SJSA1 (cell line): ENCODE results near the gene CLCN5. TPM values are rescaled to one million over a fixed set of nuclear protein-coding genes. Genes with fewer than 3 reads are reported as not detected.

Experiments used
- DNase-seq, 2 experiments: peaks; one replicate each; pipeline ENCODE4 v3.0.0-alpha.2; 2015 to 2020; ENCODE audit warnings: low spot score in 2 of 2, low read depth in 1 of 2
- H3K27ac ChIP-seq: fragments of 250-450 bp; sonication (Bioruptor Pico); 2 replicates; pipeline ENCODE4 v1.5.1; 2020; ENCODE audit warnings: mild to moderate bottlenecking, moderate library complexity
- H3K27me3 ChIP-seq: fragments of 250-450 bp; sonication (Bioruptor Pico); replicated peaks from 2 replicates; pipeline ENCODE4 v1.5.1; 2020; ENCODE audit warnings: mild to moderate bottlenecking, moderate library complexity
- H3K36me3 ChIP-seq: fragments of 250-450 bp; sonication (Bioruptor Pico); 2 replicates; pipeline ENCODE4 v1.5.1; 2020; ENCODE audit warnings: mild to moderate bottlenecking
- H3K4me1 ChIP-seq: fragments of 250-450 bp; sonication (Bioruptor Pico); replicated peaks from 2 replicates; pipeline ENCODE4 v1.6.1; 2021; ENCODE audit warnings: mild to moderate bottlenecking
- H3K4me3 ChIP-seq: fragments of 250-450 bp; sonication (Bioruptor Pico); 2 replicates; pipeline ENCODE4 v1.5.1; 2020; ENCODE audit warnings: mild to moderate bottlenecking
- H3K9me3 ChIP-seq: fragments of 250-450 bp; sonication (Bioruptor Pico); replicated peaks from 2 replicates; pipeline ENCODE4 v1.5.1; 2020; ENCODE audit warnings: mild to moderate bottlenecking
- total RNA-seq: library from RNA; depleted of rRNA; stranded (reverse); fragments of >200 nt; shearing (Covaris generic); gene quantifications from 2 replicates; pipeline ENCODE4 v1.2.3, GENCODE V29; 2014

CLCN5 gene
- total RNA-seq, 1 experiment from 2014 or later = 3.5 TPM

DNA sequence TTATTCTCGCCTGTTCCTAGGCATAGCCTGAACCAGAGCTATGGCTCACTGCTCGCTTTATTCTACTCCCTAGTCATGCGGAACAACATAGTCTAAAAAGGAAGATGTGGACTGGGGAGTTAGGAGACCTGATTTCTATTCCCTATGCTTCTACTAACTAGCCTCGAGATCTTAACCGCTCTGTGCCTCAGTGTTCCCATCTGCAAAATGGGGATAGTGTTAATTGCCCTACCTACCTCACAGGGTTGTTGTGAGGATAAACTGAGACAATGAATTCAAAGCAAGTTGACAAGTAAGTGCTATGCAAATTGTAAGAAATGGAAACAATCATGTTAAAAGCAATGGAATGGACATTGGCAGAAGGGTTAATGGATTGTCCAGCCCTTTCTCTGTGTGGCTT is 176.4 kb downstream of the CLCN5 start:
- no peak overlapping the region for H3K4me3 ChIP-seq
- no peaks in the 10 kb centered on the region for H3K4me1 ChIP-seq
- H3K27me3 ChIP-seq = no peaks in the 10 kb centered on the region
- H3K36me3 ChIP-seq = no peaks in the 10 kb centered on the region
- no peak overlapping the region for H3K27ac ChIP-seq
- H3K9me3 ChIP-seq = no peaks in the 10 kb centered on the region
- no peak for DNase-seq

DNA sequence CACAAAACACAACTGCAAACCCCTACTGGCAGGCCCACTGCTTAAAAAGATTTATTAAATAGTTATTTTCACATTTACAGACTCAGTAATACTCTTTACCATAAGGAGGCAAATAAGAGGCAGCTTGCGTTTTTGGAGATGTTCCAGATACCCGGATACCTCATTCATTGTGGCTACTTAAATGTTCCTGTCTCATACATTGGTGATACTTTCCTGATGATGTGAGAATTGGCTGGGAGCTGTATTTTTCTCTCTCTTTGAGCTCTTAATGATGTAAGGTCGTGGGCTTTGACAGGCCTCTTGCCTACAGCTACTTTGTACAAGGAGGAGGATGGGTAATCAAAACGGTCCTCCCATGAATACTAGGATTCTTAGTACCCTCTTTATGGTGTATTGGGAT is 176.9 kb downstream of the CLCN5 start:
- Histone ChIP-seq H3K4me3 (no peak overlapping the region), H3K27ac (no peak overlapping the region), H3K9me3 (no peaks in the 10 kb centered on the region), H3K36me3 (no peaks in the 10 kb centered on the region), H3K4me1 (no peaks in the 10 kb centered on the region), H3K27me3 (no peaks in the 10 kb centered on the region)
- no peak for DNase-seq

DNA sequence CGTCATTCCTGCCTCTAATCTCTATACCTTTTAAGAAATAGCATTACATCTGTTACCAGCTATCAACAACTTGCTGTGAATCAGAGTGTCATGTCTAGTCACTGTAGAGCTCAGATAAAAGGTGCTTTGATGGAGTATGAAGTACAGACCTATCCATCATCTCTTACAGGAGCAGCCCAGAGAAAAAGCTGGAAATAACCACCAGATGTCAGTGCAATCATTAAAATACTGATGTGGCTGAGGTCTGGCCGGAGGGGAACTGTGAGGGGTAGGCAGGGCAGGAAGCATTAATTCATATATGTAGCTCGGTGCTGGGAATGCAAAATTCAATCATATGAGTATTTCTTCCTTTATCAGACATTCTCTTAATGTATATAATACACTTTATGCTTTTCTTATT is 177.8 kb downstream of the CLCN5 start:
- Histone ChIP-seq H3K27ac (no peak overlapping the region), H3K36me3 (no peaks in the 10 kb centered on the region), H3K4me3 (no peak overlapping the region), H3K4me1 (no peaks in the 10 kb centered on the region), H3K9me3 (no peaks in the 10 kb centered on the region), H3K27me3 (no peaks in the 10 kb centered on the region)
- DNase-seq = no peak

DNA sequence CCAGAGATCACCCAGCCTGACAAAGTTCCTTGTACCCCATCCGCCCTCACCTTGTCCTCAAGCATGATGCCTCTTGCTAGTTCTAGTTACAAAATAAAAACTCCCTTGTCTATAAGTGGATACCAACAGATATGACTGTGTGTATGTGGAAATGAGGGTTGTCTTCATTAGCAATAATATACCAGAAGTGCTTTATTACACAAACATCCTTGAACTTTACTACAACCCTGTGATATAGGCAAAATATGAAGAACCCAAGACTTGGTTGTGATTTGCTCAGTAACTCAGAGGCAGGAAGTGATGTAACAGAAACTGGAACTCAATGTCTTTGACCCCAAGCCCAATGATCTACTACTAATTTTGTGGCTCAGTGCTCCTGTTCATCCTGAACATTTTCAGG is 180.8 kb downstream of the CLCN5 start:
- H3K27me3 ChIP-seq = no peaks in the 10 kb centered on the region
- no peaks in the 10 kb centered on the region for H3K9me3 ChIP-seq
- no peaks in the 10 kb centered on the region for H3K4me1 ChIP-seq
- no peak overlapping the region for H3K4me3 ChIP-seq
- no peaks in the 10 kb centered on the region for H3K36me3 ChIP-seq
- no peak overlapping the region for H3K27ac ChIP-seq
- DNase-seq = no peak

GRCh38 chrX:50103866-50104566 is 181.6 kb downstream of the CLCN5 start:
- Histone ChIP-seq H3K27me3 (no peaks in the 10 kb centered on the region), H3K4me3 (no peak overlapping the region), H3K36me3 (no peaks in the 10 kb centered on the region), H3K9me3 (no peaks in the 10 kb centered on the region), H3K4me1 (no peaks in the 10 kb centered on the region), H3K27ac (no peak overlapping the region)
- no peak for DNase-seq

- Histone ChIP-seq H3K9me3 (no peaks in the 10 kb centered on the region), H3K27me3 (no peaks in the 10 kb centered on the region), H3K36me3 (no peaks in the 10 kb centered on the region)
Observed at GRCh38 chrX:50106051-50106675, 183.8 kb downstream of the CLCN5 start.

GRCh38 chrX:50107470-50107869 is 185.1 kb downstream of the CLCN5 start:
- H3K4me3 ChIP-seq = no peak overlapping the region
- no peak overlapping the region for H3K27ac ChIP-seq
- H3K4me1 ChIP-seq = no peaks in the 10 kb centered on the region
- DNase-seq = no peak
- no peaks in the 10 kb centered on the region for H3K9me3 ChIP-seq
- H3K36me3 ChIP-seq = no peaks in the 10 kb centered on the region
- H3K27me3 ChIP-seq = no peaks in the 10 kb centered on the region

More at GRCh38 chrX:50106051-50106675, 183.8 kb downstream of the CLCN5 start:
- DNase-seq = no peak
- Histone ChIP-seq H3K4me3 (no peak overlapping the region), H3K4me1 (no peaks in the 10 kb centered on the region), H3K27ac (no peak overlapping the region)

DNA sequence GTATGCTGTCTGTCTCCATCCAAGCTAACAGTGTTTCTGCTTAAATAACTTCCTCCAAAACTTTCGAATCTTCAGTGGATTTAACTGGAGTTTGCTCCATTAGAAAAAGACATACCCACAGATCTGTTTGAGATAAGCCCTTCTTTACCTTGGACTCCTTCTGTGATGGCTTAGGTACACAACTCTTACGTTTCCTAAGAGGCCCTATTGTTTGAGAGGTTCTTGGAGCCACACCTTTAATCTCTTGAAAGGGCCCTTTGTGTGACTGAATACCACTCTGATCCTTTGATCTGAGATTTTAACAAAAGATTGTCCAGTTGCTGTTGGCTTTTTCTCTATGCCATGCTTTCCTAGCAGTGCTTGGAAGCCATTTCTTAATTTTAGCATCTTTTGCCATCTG is 185.9 kb downstream of the CLCN5 start:
- H3K4me3 ChIP-seq = no peak overlapping the region
- H3K27ac ChIP-seq = no peak overlapping the region
- no peaks in the 10 kb centered on the region for H3K4me1 ChIP-seq
- no peaks in the 10 kb centered on the region for H3K9me3 ChIP-seq
- no peak for DNase-seq
- H3K36me3 ChIP-seq = no peaks in the 10 kb centered on the region
- no peaks in the 10 kb centered on the region for H3K27me3 ChIP-seq

- Histone ChIP-seq H3K4me1 (no peaks in the 10 kb centered on the region), H3K36me3 (no peaks in the 10 kb centered on the region), H3K4me3 (no peak overlapping the region), H3K27ac (no peak overlapping the region), H3K9me3 (no peaks in the 10 kb centered on the region), H3K27me3 (no peaks in the 10 kb centered on the region)
- DNase-seq = no peak
Observed at GRCh38 chrX:50111742-50112141, 189.3 kb downstream of the CLCN5 start.

DNA sequence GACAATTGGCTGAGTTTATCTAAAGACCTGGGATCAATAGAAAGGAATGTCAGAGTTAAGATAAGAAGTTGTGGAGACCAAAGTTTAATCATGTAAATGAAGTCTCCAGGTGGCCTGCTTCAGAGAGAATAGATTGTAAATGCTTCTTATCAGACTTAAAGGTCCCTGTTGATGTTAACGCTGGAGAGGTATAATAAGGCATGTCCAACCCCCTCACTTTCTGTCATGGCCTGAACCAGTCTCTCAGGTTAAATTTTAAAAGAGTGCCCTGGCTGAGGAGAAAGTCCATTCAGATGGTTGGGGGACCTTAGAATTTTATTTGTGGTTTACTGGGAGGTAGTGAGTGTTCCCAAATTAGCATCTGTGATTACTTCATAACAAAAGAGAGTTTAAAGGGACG is 191.7 kb downstream of the CLCN5 start:
- no peaks in the 10 kb centered on the region for H3K9me3 ChIP-seq
- H3K4me1 ChIP-seq = no peaks in the 10 kb centered on the region
- H3K36me3 ChIP-seq = no peaks in the 10 kb centered on the region

GRCh38 chrX:50115973-50116372 is 193.6 kb downstream of the CLCN5 start:
- H3K4me3 ChIP-seq = no peak overlapping the region
- H3K27ac ChIP-seq = no peak overlapping the region
- no peaks in the 10 kb centered on the region for H3K36me3 ChIP-seq
- H3K27me3 ChIP-seq = no peaks in the 10 kb centered on the region
- no peak for DNase-seq
- no peaks in the 10 kb centered on the region for H3K4me1 ChIP-seq
- no peaks in the 10 kb centered on the region for H3K9me3 ChIP-seq

More for the DNA sequence above, 191.7 kb downstream of the CLCN5 start:
- Histone ChIP-seq H3K27me3 (no peaks in the 10 kb centered on the region), H3K27ac (no peak overlapping the region), H3K4me3 (no peak overlapping the region)
- DNase-seq = no peak

- no peaks in the 10 kb centered on the region for H3K27me3 ChIP-seq
- DNase-seq = no peak
- no peaks in the 10 kb centered on the region for H3K9me3 ChIP-seq
- H3K4me1 ChIP-seq = no peaks in the 10 kb centered on the region
- no peak overlapping the region for H3K4me3 ChIP-seq
- no peak overlapping the region for H3K27ac ChIP-seq
- H3K36me3 ChIP-seq = no peaks in the 10 kb centered on the region
Observed at GRCh38 chrX:50117476-50117875, 195.1 kb downstream of the CLCN5 start.

DNA sequence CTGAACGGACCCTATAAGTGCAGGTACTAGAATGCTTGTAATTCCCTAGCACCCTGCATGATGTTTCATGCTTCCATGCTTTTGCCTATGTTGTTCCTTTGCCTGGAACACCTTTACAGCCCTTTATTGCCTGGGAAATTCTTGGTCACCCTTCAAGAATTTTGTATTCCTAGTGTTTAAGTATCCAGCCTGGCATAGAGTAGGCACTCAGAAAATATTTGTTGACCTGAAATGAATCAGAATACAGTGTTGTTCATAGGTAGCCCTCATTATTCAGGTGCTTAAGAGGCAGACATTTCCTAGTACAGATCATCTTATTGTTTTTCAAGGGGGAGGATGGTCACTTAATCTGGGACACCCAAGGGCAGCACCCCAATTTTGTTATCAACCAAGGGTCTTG is 203.1 kb downstream of the CLCN5 start:
- Histone ChIP-seq H3K27ac (no peak overlapping the region), H3K36me3 (no peaks in the 10 kb centered on the region), H3K4me3 (no peak overlapping the region), H3K9me3 (no peaks in the 10 kb centered on the region), H3K27me3 (no peaks in the 10 kb centered on the region), H3K4me1 (no peaks in the 10 kb centered on the region)
- no peak for DNase-seq

DNA sequence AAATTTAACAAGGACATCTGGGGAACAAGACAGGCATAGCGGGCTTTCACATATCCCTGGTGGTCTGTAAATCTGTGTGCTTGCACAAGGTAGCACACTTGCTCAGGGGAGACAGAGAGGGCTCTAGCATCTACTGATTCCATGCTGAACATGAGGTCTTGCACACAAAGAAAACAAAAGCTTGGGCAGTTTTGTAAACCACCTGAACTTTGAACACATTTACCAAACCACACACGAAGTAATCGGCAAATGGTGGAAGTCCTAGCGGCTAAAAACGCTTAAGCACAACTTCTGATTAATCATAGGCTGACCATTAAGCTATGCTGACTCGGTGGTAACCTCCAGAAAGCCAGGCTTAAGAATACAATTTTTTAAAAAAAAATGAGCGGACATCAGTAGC is 225.6 kb downstream of the CLCN5 start:
- no peak for DNase-seq
- Histone ChIP-seq H3K9me3 (no peaks in the 10 kb centered on the region), H3K27me3 (no peaks in the 10 kb centered on the region), H3K4me3 (no peak overlapping the region), H3K27ac (no peak overlapping the region), H3K36me3 (no peaks in the 10 kb centered on the region), H3K4me1 (no peaks in the 10 kb centered on the region)
